ENCODE results near the gene RAB44.

DNA sequence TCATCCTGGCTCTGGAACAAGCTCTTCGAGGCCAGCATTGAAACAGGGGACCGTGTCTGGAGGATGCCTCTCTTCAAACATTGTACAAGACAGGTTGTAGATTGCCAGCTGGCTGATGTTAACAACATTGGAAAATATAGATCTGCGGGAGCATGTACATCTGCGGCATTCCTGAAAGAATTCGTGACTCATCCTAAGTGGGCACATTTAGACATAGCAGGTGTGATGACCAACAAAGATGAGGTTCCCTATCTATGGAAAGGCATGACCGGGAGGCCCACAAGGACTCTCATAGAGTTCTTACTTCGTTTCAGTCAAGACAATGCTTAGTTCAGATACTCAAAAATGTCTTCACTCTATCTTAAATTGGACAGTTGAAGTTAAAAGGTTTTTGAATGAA lies 22.7 kb upstream of the RAB44 start:
- no peak for TF ChIP-seq RCOR1 (IDR thresholded peaks at IDR 0.05; ENCODE audit: insufficient replicate concordance, low read length)
- no peak for TF ChIP-seq CTCF (conservative IDR thresholded peaks at IDR 0.05; ENCODE audit: low read depth, low read length)
- TF ChIP-seq POLR2A (IDR thresholded peaks at IDR 0.05; ENCODE audit: low read depth, low read length): no peak
- no peak for TF ChIP-seq RFX5 (IDR thresholded peaks at IDR 0.05; ENCODE audit: low read depth, low read length)
- no peak for TF ChIP-seq ELK1 (IDR thresholded peaks at IDR 0.05; ENCODE audit: borderline replicate concordance, low read depth, low read length)
- no peak for TF ChIP-seq MXI1 (IDR thresholded peaks at IDR 0.05; ENCODE audit: borderline replicate concordance, low read depth, low read length)
- TF ChIP-seq, protein P1, sequence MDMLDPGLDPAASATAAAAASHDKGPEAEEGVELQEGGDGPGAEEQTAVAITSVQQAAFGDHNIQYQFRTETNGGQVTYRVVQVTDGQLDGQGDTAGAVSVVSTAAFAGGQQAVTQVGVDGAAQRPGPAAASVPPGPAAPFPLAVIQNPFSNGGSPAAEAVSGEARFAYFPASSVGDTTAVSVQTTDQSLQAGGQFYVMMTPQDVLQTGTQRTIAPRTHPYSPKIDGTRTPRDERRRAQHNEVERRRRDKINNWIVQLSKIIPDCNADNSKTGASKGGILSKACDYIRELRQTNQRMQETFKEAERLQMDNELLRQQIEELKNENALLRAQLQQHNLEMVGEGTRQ (IDR thresholded peaks at IDR 0.05; ENCODE audit: low read depth, low read length): no peak
- TF ChIP-seq RAD21 (IDR thresholded peaks at IDR 0.05; ENCODE audit: low read length): no peak
- no peak for TF ChIP-seq CEBPB (IDR thresholded peaks at IDR 0.05; ENCODE audit: low read depth, low read length)
- TF ChIP-seq FOS (IDR thresholded peaks at IDR 0.05; ENCODE audit: low read depth, low read length): no peak

Measured in IMR-90 (cell line).